Transverse colon (tissue), 4 donors: ENCODE data around the gene LIG4. TPM values are rescaled to one million over a fixed set of nuclear protein-coding genes. Genes with fewer than 3 reads are reported as not detected.

ENCODE experiments used
- DNase-seq: peaks from one replicate; pipeline ENCODE4 v3.0.0-alpha.2; 2019
- H3K27ac ChIP-seq, 4 donors: fragments of 200-600 bp; sonication (generic); 2 replicates each; pipeline ENCODE4 v1.5.1; 2016 to 2018; ENCODE audit warnings: inconsistent platforms in 4 of 4
- H3K27me3 ChIP-seq: fragments of 200-600 bp; sonication (generic); 2 replicates; pipeline ENCODE4 v1.5.1; 2017; ENCODE audit warnings: inconsistent platforms
- H3K36me3 ChIP-seq, 4 donors: fragments of 200-600 bp; sonication (generic); 2 replicates each; pipeline ENCODE4 v1.5.1; 2017 to 2019; ENCODE audit warnings: inconsistent platforms in 4 of 4
- H3K4me1 ChIP-seq, 4 donors: fragments of 200-600 bp; sonication (generic); 2 replicates each; pipeline ENCODE4 v1.5.1; 2017 to 2020; ENCODE audit warnings: inconsistent platforms in 4 of 4
- H3K4me3 ChIP-seq, 4 donors: fragments of 200-600 bp; sonication (generic); 1 replicate in 1 of 4; 2 replicates in 3 of 4; pipeline versions ENCODE4 v1.5.1 to v1.6.1; 2017 to 2019; ENCODE audit warnings: inconsistent platforms in 4 of 4
- H3K9me3 ChIP-seq, 2 donors: fragments of 200-600 bp; sonication (generic); 2 replicates each; pipeline ENCODE4 v1.5.1; 2017 to 2019; ENCODE audit warnings: inconsistent platforms in 2 of 2
- CTCF ChIP-seq, 5 experiments: fragments of 200-600 bp in 3 of 5; fragments of 450-650 bp in 2 of 5; sonication (generic) in 3 of 5; IDR thresholded peaks; 1 replicate in 2 of 5; 2 replicates in 3 of 5; pipeline ENCODE4 v1.5.1; 2016 to 2017; ENCODE audit warnings: antibody characterized with exemption in 5 of 5, inconsistent platforms in 3 of 5, mild to moderate bottlenecking in 2 of 5, moderate library complexity in 1 of 5
- EP300 ChIP-seq: sonication (generic); formaldehyde crosslinking; IDR thresholded peaks from one replicate; pipeline ENCODE4 v1.6.1; 2017; ENCODE audit warnings: antibody characterized with exemption, low read depth
- POLR2A ChIP-seq: fragments of 450-650 bp; IDR thresholded peaks from one replicate; pipeline ENCODE4 v1.6.1; 2016; ENCODE audit warnings: antibody characterized with exemption, mild to moderate bottlenecking, moderate library complexity
- POLR2AphosphoS5 ChIP-seq, 3 donors: sonication (generic); formaldehyde crosslinking; IDR thresholded peaks; one replicate each; pipeline ENCODE4 v1.6.1; 2016; ENCODE audit warnings: antibody characterized with exemption in 3 of 3
- WGBS, 2 donors: methylation state at CpG; one replicate each; pipeline ENCODE4 v1.1.5; 2018; ENCODE audit warnings: low coverage in 1 of 2; 5-methylcytosine and 5-hydroxymethylcytosine counted together
- in situ Hi-C, 4 donors: fragments of 200-750 bp; cut with MboI; loops; one replicate each; pipeline versions ENCODE4 v1.15.0 to v1.15.1; 2017; ENCODE audit warnings: low sequenced_read_pairs in 3 of 4, low pct_ligation_motif_present in 1 of 4, low pct_unique_long_range_greater_than_20kb in 1 of 4
- intact Hi-C: fragments of 100-400 bp; cut with DNase I; formaldehyde crosslinking; loops from one replicate; pipeline ENCODE4 v1.15.1; 2023; ENCODE audit warnings: low total_unique reads
- total RNA-seq, 4 donors: library from RNA; depleted of rRNA; stranded (reverse); fragments of >200 nt; gene quantifications; one replicate each; pipeline ENCODE4 v1.1.0, GENCODE V29; 2016

The LIG4 gene
- 10 to 100 TPM in 1 of 4 donors, 1 to 10 TPM in 3; 1.9 to 17.0 (median 6.0) TPM for total RNA-seq

- WGBS, 2 donors = 0% methylated on average over 18 of the region's 26 CpGs; no CpG with 5 or more reads in 1 of the 2 donors
- H3K27me3 ChIP-seq = no peaks in the 10 kb centered on the region
- intact Hi-C loops = no loop called here
- TF ChIP-seq EP300 (no peak), POLR2AphosphoS5 (IDR thresholded peaks at IDR 0.05) (peak; percentile 21 to 55 (median 32))
- peaks cover 11 to 48% (median 25%) of the 10 kb centered on the region in 4 donors for H3K4me1 ChIP-seq
- no peaks in the 10 kb centered on the region for H3K9me3 ChIP-seq
- H3K4me3 ChIP-seq = peak within 1 kb of the TSS; percentile 2 to 55 (median 26)
- peak within 1 kb of the TSS; percentile 59 to 83 (median 68) for H3K27ac ChIP-seq
- peak; percentile 93 for DNase-seq
- in situ Hi-C loops = no loop called here
- H3K36me3 ChIP-seq = peaks cover 0 to 6% (median 1%) of the 10 kb centered on the region in 4 donors
These were observed at the start of gene LIG4 for GRCh38 chr13:108215436-108215835. TSS of gene LIG4 (minus strand) at chr13:108215536. CDS start at chr13:108211268, 4,268 bp downstream.

GRCh38 chr13:108263621-108264355 is 48.5 kb upstream of the LIG4 start:
- intact Hi-C loops = no loop called here
- Histone ChIP-seq H3K36me3 (no peaks in the 10 kb centered on the region), H3K4me3 (no peak overlapping the region), H3K4me1 (no peaks in the 10 kb centered on the region), H3K27ac (no peak overlapping the region), H3K9me3 (no peaks in the 10 kb centered on the region), H3K27me3 (no peaks in the 10 kb centered on the region)
- DNase-seq = no peak
- TF ChIP-seq POLR2A = no peak
- no peak for TF ChIP-seq CTCF (IDR thresholded peaks at IDR 0.05)
- no peak for TF ChIP-seq EP300
- TF ChIP-seq POLR2AphosphoS5 (IDR thresholded peaks at IDR 0.05) = no peak
- 90 to 91% methylated on average over 9 of the region's 9 CpGs for WGBS, 2 donors
- in situ Hi-C loops = no loop called here

GRCh38 chr13:108257248-108257647 is 41.9 kb upstream of the LIG4 start:
- H3K36me3 ChIP-seq = no peaks in the 10 kb centered on the region
- WGBS, 2 donors = 43 to 44% methylated on average over 2 of the region's 2 CpGs
- no peaks in the 10 kb centered on the region for H3K27me3 ChIP-seq
- intact Hi-C loops = no loop called here
- in situ Hi-C loops = no loop called here
- no peak overlapping the region for H3K27ac ChIP-seq
- no peak for DNase-seq
- H3K4me1 ChIP-seq = peaks cover 0 to 7% (median 0%) of the 10 kb centered on the region in 4 donors
- no peak overlapping the region for H3K4me3 ChIP-seq
- H3K9me3 ChIP-seq = peaks cover 0 to 9% of the 10 kb centered on the region in 2 donors
- no peak for TF ChIP-seq POLR2AphosphoS5 (IDR thresholded peaks at IDR 0.05)
- no peak for TF ChIP-seq POLR2A
- TF ChIP-seq CTCF (IDR thresholded peaks at IDR 0.05) = no peak
- no peak for TF ChIP-seq EP300

- TF ChIP-seq EP300 (no peak), CTCF (IDR thresholded peaks at IDR 0.05) (no peak), POLR2AphosphoS5 (IDR thresholded peaks at IDR 0.05) (no peak), POLR2A (no peak)
- peaks cover 0 to 18% of the 10 kb centered on the region in 2 donors for H3K9me3 ChIP-seq
- in situ Hi-C loops (no loop called here), intact Hi-C loops (no loop called here)
- DNase-seq = no peak
- H3K4me3 ChIP-seq = no peak overlapping the region
- no peaks in the 10 kb centered on the region for H3K27me3 ChIP-seq
- H3K4me1 ChIP-seq = no peaks in the 10 kb centered on the region
- no peaks in the 10 kb centered on the region for H3K36me3 ChIP-seq
- no peak overlapping the region for H3K27ac ChIP-seq
- 69 to 70% methylated on average over 4 of the region's 4 CpGs for WGBS, 2 donors
These were observed 33.8 kb upstream of the LIG4 start for GRCh38 chr13:108249150-108249549.
